ENCODE measurements around the gene TTC27. TPM values are rescaled to one million over a fixed set of nuclear protein-coding genes. Genes with fewer than 3 reads are reported as not detected.
"Not testable (repeated sequence)": the region's sequence is repeated elsewhere in the genome, so short reads cannot be mapped to it uniquely, and the experiment has no call there.

Gene TTC27
- polyA plus RNA-seq, 1 donor from 2014 or later: 11.1 TPM

- H3K27me3 ChIP-seq (ENCODE audit: insufficient read depth, low read depth, low read length): no peaks in the 10 kb centered on the region
- H4K20me1 ChIP-seq (ENCODE audit: insufficient read depth): no peaks in the 10 kb centered on the region
- H3K4me2 ChIP-seq (ENCODE audit: low read length): no peak overlapping the region
- no peak overlapping the region for H3K27ac ChIP-seq (ENCODE audit: low read length)
- H3F3A ChIP-seq (ENCODE audit: insufficient read depth, low read length, poor library complexity, severe bottlenecking): no peaks in the 10 kb centered on the region
- no peak overlapping the region for H3K9ac ChIP-seq (ENCODE audit: low read length)
- H3K79me2 ChIP-seq (replicated peaks; ENCODE audit: insufficient read depth, low read length): no peaks in the 10 kb centered on the region
- TF ChIP-seq REST (IDR thresholded peaks at IDR 0.05; ENCODE audit: borderline replicate concordance) (no peak), EP300 (conservative IDR thresholded peaks at IDR 0.05; ENCODE audit: poor library complexity, severe bottlenecking) (no peak), CTCF (IDR thresholded peaks at IDR 0.05; ENCODE audit: poor library complexity, severe bottlenecking) (no peak), RAD21 (conservative IDR thresholded peaks at IDR 0.05) (no peak), TAF1 (IDR thresholded peaks at IDR 0.05; ENCODE audit: low read depth) (no peak), EZH2 (IDR thresholded peaks at IDR 0.05; ENCODE audit: borderline replicate concordance, insufficient read depth, low read length, poor library complexity, severe bottlenecking) (no peak), SMC3 (conservative IDR thresholded peaks at IDR 0.05; ENCODE audit: poor library complexity) (no peak), MXI1 (conservative IDR thresholded peaks at IDR 0.05; ENCODE audit: poor library complexity, severe bottlenecking) (no peak)
- H3K9me2 ChIP-seq (ENCODE audit: insufficient read depth, low read length): no peaks in the 10 kb centered on the region
- H2AFZ ChIP-seq (ENCODE audit: low read depth, low read length): no peak overlapping the region
- H3K9me3 ChIP-seq (ENCODE audit: low read length): peaks cover 3% of the 10 kb centered on the region
- no peak overlapping the region for H3K4me3 ChIP-seq (ENCODE audit: low read length)
- no peaks in the 10 kb centered on the region for H3K36me3 ChIP-seq (ENCODE audit: insufficient read depth, low read length)
Measured at GRCh38 chr2:32752205-32752604, 124.4 kb downstream of the TTC27 start.

GRCh38 chr2:32752952-32753351 is 125.1 kb downstream of the TTC27 start:
- H3K4me2 ChIP-seq (ENCODE audit: low read length): no peak overlapping the region
- no peaks in the 10 kb centered on the region for H3K79me2 ChIP-seq (replicated peaks; ENCODE audit: insufficient read depth, low read length)
- TF ChIP-seq REST (IDR thresholded peaks at IDR 0.05; ENCODE audit: borderline replicate concordance): no peak
- no peak for TF ChIP-seq SMC3 (conservative IDR thresholded peaks at IDR 0.05; ENCODE audit: poor library complexity)
- TF ChIP-seq TAF1 (IDR thresholded peaks at IDR 0.05; ENCODE audit: low read depth): no peak
- TF ChIP-seq MXI1 (conservative IDR thresholded peaks at IDR 0.05; ENCODE audit: poor library complexity, severe bottlenecking): no peak
- no peak for TF ChIP-seq POLR2AphosphoS5 (IDR thresholded peaks at IDR 0.05)
- TF ChIP-seq EP300 (conservative IDR thresholded peaks at IDR 0.05; ENCODE audit: poor library complexity, severe bottlenecking): no peak
- no peak for TF ChIP-seq EZH2 (IDR thresholded peaks at IDR 0.05; ENCODE audit: borderline replicate concordance, insufficient read depth, low read length, poor library complexity, severe bottlenecking)
- TF ChIP-seq CTCF (IDR thresholded peaks at IDR 0.05; ENCODE audit: poor library complexity, severe bottlenecking): no peak
- no peak for TF ChIP-seq RAD21 (conservative IDR thresholded peaks at IDR 0.05)
- H3K27ac ChIP-seq (ENCODE audit: low read length): no peak overlapping the region
- no peaks in the 10 kb centered on the region for H3K9me2 ChIP-seq (ENCODE audit: insufficient read depth, low read length)
- H3K4me3 ChIP-seq (ENCODE audit: low read length): no peak overlapping the region
- no peaks in the 10 kb centered on the region for H3K36me3 ChIP-seq (ENCODE audit: insufficient read depth, low read length)
- H3F3A ChIP-seq (ENCODE audit: insufficient read depth, low read length, poor library complexity, severe bottlenecking): no peaks in the 10 kb centered on the region
- peaks cover 3% of the 10 kb centered on the region for H3K9me3 ChIP-seq (ENCODE audit: low read length)
- no peak overlapping the region for H3K9ac ChIP-seq (ENCODE audit: low read length)
- H2AFZ ChIP-seq (ENCODE audit: low read depth, low read length): no peak overlapping the region
- H4K20me1 ChIP-seq (ENCODE audit: insufficient read depth): no peaks in the 10 kb centered on the region
- H3K27me3 ChIP-seq (ENCODE audit: insufficient read depth, low read depth, low read length): no peaks in the 10 kb centered on the region

GRCh38 chr2:32754676-32755075 is 126.8 kb downstream of the TTC27 start:
- not testable (repeated sequence) for H2AFZ ChIP-seq (ENCODE audit: low read depth, low read length)

More at GRCh38 chr2:32754676-32755075, 126.8 kb downstream of the TTC27 start:
- not testable (repeated sequence) for H3K9ac ChIP-seq (ENCODE audit: low read length); H3K9me2 ChIP-seq (ENCODE audit: insufficient read depth, low read length); H3F3A ChIP-seq (ENCODE audit: insufficient read depth, low read length, poor library complexity, severe bottlenecking); H3K27ac ChIP-seq (ENCODE audit: low read length); H3K9me3 ChIP-seq (ENCODE audit: low read length); H3K4me2 ChIP-seq (ENCODE audit: low read length); H3K4me3 ChIP-seq (ENCODE audit: low read length); H4K20me1 ChIP-seq (ENCODE audit: insufficient read depth); H3K79me2 ChIP-seq (replicated peaks; ENCODE audit: insufficient read depth, low read length); H3K27me3 ChIP-seq (ENCODE audit: insufficient read depth, low read depth, low read length); H3K36me3 ChIP-seq (ENCODE audit: insufficient read depth, low read length)

Data from neural cell (in vitro differentiated cells).